ENCODE data around the gene MKRN1. TPM values are rescaled to one million over a fixed set of nuclear protein-coding genes. Genes with fewer than 3 reads are reported as not detected.

MKRN1 gene
- polyA plus RNA-seq, 1 donor (not counting 4 experiments of a cell fraction or from before 2014, with no cell fraction given) = 52.9 TPM

DNA sequence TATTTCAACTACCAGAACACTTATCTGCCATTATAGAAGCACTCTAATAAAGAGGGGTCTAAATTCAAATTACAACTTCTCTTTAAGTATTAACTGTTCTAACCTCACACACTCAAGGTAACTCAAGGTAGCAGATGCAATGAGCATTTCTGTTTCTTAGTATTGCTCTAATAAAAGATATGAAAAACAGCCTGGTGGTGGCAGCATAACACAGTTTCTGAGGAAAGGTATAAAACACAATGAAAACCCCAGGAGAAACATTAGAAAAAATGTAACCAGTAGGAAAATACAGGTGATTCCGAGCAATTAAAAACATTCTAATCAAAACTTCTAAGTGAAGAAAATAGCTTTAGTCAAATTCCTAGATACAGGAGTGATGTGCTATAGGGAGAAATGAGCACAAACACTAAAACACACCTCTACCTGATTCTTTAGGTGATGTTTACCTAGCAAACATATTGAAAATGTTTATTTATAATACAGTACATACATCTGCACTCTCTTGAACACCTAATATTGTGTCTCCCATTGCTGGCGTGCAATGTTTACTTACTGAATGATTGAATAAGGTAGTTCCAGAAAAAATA, 3.5 kb downstream of the MKRN1 start:
- no peaks in the 10 kb centered on the region for H3K9me3 ChIP-seq (ENCODE audit: control insufficient read depth, low read depth, low read length)
- dilution Hi-C loops (cut with MboI; ENCODE audit: extremely low pct_ligation_motif_present, low sequenced_read_pairs) = no loop called here
- no peak overlapping the region for H2AFZ ChIP-seq (ENCODE audit: control insufficient read depth, low read length)
- peaks cover 11% of the 10 kb centered on the region for H3K4me1 ChIP-seq (ENCODE audit: control insufficient read depth, extremely low read depth, insufficient read depth, low read length)
- H4K20me1 ChIP-seq (ENCODE audit: control insufficient read depth, extremely low read depth, insufficient read depth, low read length) = no peaks in the 10 kb centered on the region
- no peak overlapping the region for H3K4me2 ChIP-seq (ENCODE audit: control insufficient read depth, extremely low read depth, insufficient read depth, low read depth, low read length)
- no peak overlapping the region for H3K9ac ChIP-seq (ENCODE audit: control insufficient read depth, extremely low read depth, insufficient read depth, low read length)
- FAIRE-seq (no peak), DNase-seq (ENCODE audit: low read depth, low spot score) (no peak)
- no peaks in the 10 kb centered on the region for H3K36me3 ChIP-seq (ENCODE audit: control insufficient read depth in 2 of 2, extremely low read depth in 1 of 2, insufficient read depth in 2 of 2, low read length in 2 of 2)
- no peaks in the 10 kb centered on the region for H3K9me1 ChIP-seq (ENCODE audit: control insufficient read depth, extremely low read depth, insufficient read depth, low read length)
- H3K79me2 ChIP-seq (ENCODE audit: control insufficient read depth, insufficient read depth, low read length) = peaks cover 78% of the 10 kb centered on the region
- no peaks in the 10 kb centered on the region for H3K27me3 ChIP-seq (ENCODE audit: control insufficient read depth, extremely low read depth, insufficient read depth, low read length)
- no peak overlapping the region for H3K4me3 ChIP-seq (ENCODE audit: control insufficient read depth in 2 of 3, extremely low read depth in 1 of 3, insufficient read depth in 2 of 3, low read depth in 1 of 3, low read length in 3 of 3)
- no peak overlapping the region for H3K27ac ChIP-seq (ENCODE audit: control insufficient read depth, insufficient read depth, low read length)
- TF ChIP-seq CTCF (optimal IDR thresholded peaks at IDR 0.05 in 1 of 3, IDR thresholded peaks at IDR 0.05 in 1 of 3, conservative IDR thresholded peaks at IDR 0.05 in 1 of 3; ENCODE audit: extremely low read depth in 1 of 3, insufficient read depth in 2 of 3, low read length in 3 of 3) = peak in 2 of 3 experiments; percentile 31 to 46
- TF ChIP-seq EZH2 (IDR thresholded peaks at IDR 0.05; ENCODE audit: low read length) = no peak

GRCh38 chr7:140463111-140463510, 16.2 kb downstream of the MKRN1 start:
- Histone ChIP-seq H3K4me3 (ENCODE audit: control insufficient read depth in 2 of 3, extremely low read depth in 1 of 3, insufficient read depth in 2 of 3, low read depth in 1 of 3, low read length in 3 of 3) (no peak overlapping the region), H3K79me2 (ENCODE audit: control insufficient read depth, insufficient read depth, low read length) (peaks cover 24% of the 10 kb centered on the region), H3K9me3 (ENCODE audit: control insufficient read depth, low read depth, low read length) (no peaks in the 10 kb centered on the region), H3K9ac (ENCODE audit: control insufficient read depth, extremely low read depth, insufficient read depth, low read length) (no peak overlapping the region), H2AFZ (ENCODE audit: control insufficient read depth, low read length) (no peak overlapping the region), H3K27ac (ENCODE audit: control insufficient read depth, insufficient read depth, low read length) (no peak overlapping the region), H3K4me2 (ENCODE audit: control insufficient read depth, extremely low read depth, insufficient read depth, low read depth, low read length) (no peak overlapping the region), H3K9me1 (ENCODE audit: control insufficient read depth, extremely low read depth, insufficient read depth, low read length) (no peaks in the 10 kb centered on the region), H3K36me3 (ENCODE audit: control insufficient read depth in 2 of 2, extremely low read depth in 1 of 2, insufficient read depth in 2 of 2, low read length in 2 of 2) (peaks cover 14 to 18% of the 10 kb centered on the region in 2 experiments), H3K4me1 (ENCODE audit: control insufficient read depth, extremely low read depth, insufficient read depth, low read length) (no peaks in the 10 kb centered on the region), H3K27me3 (ENCODE audit: control insufficient read depth, extremely low read depth, insufficient read depth, low read length) (no peaks in the 10 kb centered on the region), H4K20me1 (ENCODE audit: control insufficient read depth, extremely low read depth, insufficient read depth, low read length) (no peaks in the 10 kb centered on the region)
- no peak for TF ChIP-seq EZH2 (IDR thresholded peaks at IDR 0.05; ENCODE audit: low read length)
- TF ChIP-seq CTCF (optimal IDR thresholded peaks at IDR 0.05 in 1 of 3, IDR thresholded peaks at IDR 0.05 in 1 of 3, conservative IDR thresholded peaks at IDR 0.05 in 1 of 3; ENCODE audit: extremely low read depth in 1 of 3, insufficient read depth in 2 of 3, low read length in 3 of 3) = no peak
- FAIRE-seq (no peak), DNase-seq (ENCODE audit: low read depth, low spot score) (no peak)
- dilution Hi-C loops (cut with MboI; ENCODE audit: extremely low pct_ligation_motif_present, low sequenced_read_pairs) = no loop called here
